Stimulated activated naive B cell treated with anti-CD40 and anti-IgM and Interleukin-4, amounts not matched to agents 10 μg/mL and 1 μg/mL and 100 μg/mL, for 72 hours (primary cell): ENCODE results near the gene ELMO1.

Source experiments
- ATAC-seq, 2 donors: fragments of 150-1000 bp; cut with Tn5 transposase; replicated peaks; 2 replicates each; pipeline ENCODE4 v1.10.0; 2021; ENCODE audit warnings: moderate library complexity in 1 of 2
- DNase-seq: peaks from one replicate; pipeline ENCODE4 v3.0.0; 2021
- H3K27ac Mint-ChIP-seq: one replicate; pipeline ENCODE4 v1.8.0; 2022; ENCODE audit warnings: mild to moderate bottlenecking, mixed read lengths
- H3K27me3 Mint-ChIP-seq, 2 donors: one replicate each; pipeline ENCODE4 v1.8.0; 2022; ENCODE audit warnings: mixed read lengths in 2 of 2
- H3K36me3 Mint-ChIP-seq, 2 donors: one replicate each; pipeline ENCODE4 v1.8.0; 2022; ENCODE audit warnings: mixed read lengths in 2 of 2, mild to moderate bottlenecking in 1 of 2
- H3K4me1 Mint-ChIP-seq, 2 donors: one replicate each; pipeline ENCODE4 v1.8.0; 2022; ENCODE audit warnings: mixed read lengths in 2 of 2, mild to moderate bottlenecking in 1 of 2
- H3K4me3 Mint-ChIP-seq, 2 donors: one replicate each; pipeline ENCODE4 v1.8.0; 2022; ENCODE audit warnings: mild to moderate bottlenecking in 2 of 2, mixed read lengths in 2 of 2, moderate library complexity in 1 of 2
- H3K9me3 Mint-ChIP-seq, 2 donors: one replicate each; pipeline ENCODE4 v1.8.0; 2022; ENCODE audit warnings: mixed read lengths in 2 of 2, mild to moderate bottlenecking in 1 of 2

ELMO1 gene

GRCh38 chr7:36887233-36887632, 561.4 kb downstream of the ELMO1 start:
- DNase-seq = no peak
- H3K4me1 Mint-ChIP-seq = no peaks in the 10 kb centered on the region
- peaks cover 44 to 68% of the 10 kb centered on the region in 2 donors for H3K36me3 Mint-ChIP-seq
- H3K9me3 Mint-ChIP-seq = no peaks in the 10 kb centered on the region
- H3K27me3 Mint-ChIP-seq = no peaks in the 10 kb centered on the region
- no peak for ATAC-seq
- no peak overlapping the region for H3K27ac Mint-ChIP-seq
- H3K4me3 Mint-ChIP-seq = no peak overlapping the region

- H3K4me3 Mint-ChIP-seq = no peak overlapping the region
- no peak overlapping the region for H3K27ac Mint-ChIP-seq
- ATAC-seq (no peak), DNase-seq (no peak)
- no peaks in the 10 kb centered on the region for H3K9me3 Mint-ChIP-seq
- H3K36me3 Mint-ChIP-seq = peaks cover 34 to 67% of the 10 kb centered on the region in 2 donors
- H3K27me3 Mint-ChIP-seq = no peaks in the 10 kb centered on the region
- H3K4me1 Mint-ChIP-seq = no peaks in the 10 kb centered on the region
Measured at GRCh38 chr7:36884910-36885309, 563.8 kb downstream of the ELMO1 start.

GRCh38 chr7:36884351-36884750, 564.3 kb downstream of the ELMO1 start:
- no peak for DNase-seq

GRCh38 chr7:36881233-36881874, 567.3 kb downstream of the ELMO1 start:
- Mint-ChIP-seq H3K4me1 (no peaks in the 10 kb centered on the region), H3K27me3 (no peaks in the 10 kb centered on the region), H3K9me3 (no peaks in the 10 kb centered on the region), H3K36me3 (peaks cover 25 to 75% of the 10 kb centered on the region in 2 donors), H3K27ac (no peak overlapping the region), H3K4me3 (no peak overlapping the region)
- ATAC-seq (no peak), DNase-seq (no peak)

More at GRCh38 chr7:36884351-36884750, 564.3 kb downstream of the ELMO1 start:
- H3K4me3 Mint-ChIP-seq = no peak overlapping the region
- no peak for ATAC-seq
- H3K27ac Mint-ChIP-seq = no peak overlapping the region
- H3K27me3 Mint-ChIP-seq = no peaks in the 10 kb centered on the region
- H3K9me3 Mint-ChIP-seq = no peaks in the 10 kb centered on the region
- H3K36me3 Mint-ChIP-seq = peaks cover 34 to 73% of the 10 kb centered on the region in 2 donors
- H3K4me1 Mint-ChIP-seq = no peaks in the 10 kb centered on the region

GRCh38 chr7:36880108-36880507, 568.6 kb downstream of the ELMO1 start:
- no peak overlapping the region for H3K4me3 Mint-ChIP-seq
- no peak overlapping the region for H3K27ac Mint-ChIP-seq
- H3K27me3 Mint-ChIP-seq = no peaks in the 10 kb centered on the region
- H3K9me3 Mint-ChIP-seq = no peaks in the 10 kb centered on the region
- no peak for DNase-seq
- H3K4me1 Mint-ChIP-seq = no peaks in the 10 kb centered on the region
- no peak for ATAC-seq
- peaks cover 23 to 72% of the 10 kb centered on the region in 2 donors for H3K36me3 Mint-ChIP-seq

GRCh38 chr7:36879021-36879420, 569.6 kb downstream of the ELMO1 start:
- no peaks in the 10 kb centered on the region for H3K9me3 Mint-ChIP-seq
- no peaks in the 10 kb centered on the region for H3K4me1 Mint-ChIP-seq
- H3K4me3 Mint-ChIP-seq = no peak overlapping the region
- H3K27me3 Mint-ChIP-seq = no peaks in the 10 kb centered on the region
- peak overlapping the region; percentile 14 for H3K27ac Mint-ChIP-seq
- H3K36me3 Mint-ChIP-seq = peaks cover 20 to 70% of the 10 kb centered on the region in 2 donors
- ATAC-seq (no peak), DNase-seq (no peak)

- peaks cover 25 to 70% of the 10 kb centered on the region in 2 donors for H3K36me3 Mint-ChIP-seq
- no peak for DNase-seq
- H3K27me3 Mint-ChIP-seq = no peaks in the 10 kb centered on the region
- H3K4me3 Mint-ChIP-seq = no peak overlapping the region
- no peaks in the 10 kb centered on the region for H3K9me3 Mint-ChIP-seq
- no peaks in the 10 kb centered on the region for H3K4me1 Mint-ChIP-seq
- no peak for ATAC-seq
- H3K27ac Mint-ChIP-seq = no peak overlapping the region
Measured at GRCh38 chr7:36878288-36878687, 570.4 kb downstream of the ELMO1 start.

GRCh38 chr7:36875794-36876193, 572.9 kb downstream of the ELMO1 start:
- no peak for DNase-seq
- Mint-ChIP-seq H3K4me3 (no peak overlapping the region), H3K4me1 (no peaks in the 10 kb centered on the region), H3K27ac (no peak overlapping the region), H3K27me3 (no peaks in the 10 kb centered on the region), H3K36me3 (peaks cover 34 to 77% of the 10 kb centered on the region in 2 donors), H3K9me3 (peaks cover 0 to 3% of the 10 kb centered on the region in 2 donors)
- no peak for ATAC-seq

- ATAC-seq (no peak), DNase-seq (no peak)
- Mint-ChIP-seq H3K27ac (no peak overlapping the region), H3K27me3 (no peaks in the 10 kb centered on the region), H3K4me1 (peaks cover 2% of the 10 kb centered on the region in 2 donors), H3K4me3 (no peak overlapping the region), H3K9me3 (peaks cover 0 to 3% of the 10 kb centered on the region in 2 donors), H3K36me3 (peaks cover 48 to 77% of the 10 kb centered on the region in 2 donors)
Measured at GRCh38 chr7:36874041-36874440, 574.6 kb downstream of the ELMO1 start.

GRCh38 chr7:36871863-36872262, 576.8 kb downstream of the ELMO1 start:
- no peaks in the 10 kb centered on the region for H3K27me3 Mint-ChIP-seq
- H3K36me3 Mint-ChIP-seq = peaks cover 58 to 82% of the 10 kb centered on the region in 2 donors
- ATAC-seq (no peak), DNase-seq (no peak)
- peaks cover 5 to 8% of the 10 kb centered on the region in 2 donors for H3K4me1 Mint-ChIP-seq
- H3K9me3 Mint-ChIP-seq = peaks cover 0 to 3% of the 10 kb centered on the region in 2 donors
- no peak overlapping the region for H3K27ac Mint-ChIP-seq
- no peak overlapping the region for H3K4me3 Mint-ChIP-seq

- ATAC-seq (no peak), DNase-seq (no peak)
- Mint-ChIP-seq H3K27me3 (no peaks in the 10 kb centered on the region), H3K4me3 (no peak overlapping the region), H3K27ac (no peak overlapping the region), H3K4me1 (peaks cover 5 to 8% of the 10 kb centered on the region in 2 donors), H3K36me3 (peaks cover 58 to 83% of the 10 kb centered on the region in 2 donors), H3K9me3 (peaks cover 0 to 3% of the 10 kb centered on the region in 2 donors)
Measured at GRCh38 chr7:36871355-36871738, 577.3 kb downstream of the ELMO1 start.

- Mint-ChIP-seq H3K4me3 (no peak overlapping the region), H3K27ac (no peak overlapping the region), H3K4me1 (peaks cover 5 to 8% of the 10 kb centered on the region in 2 donors), H3K27me3 (no peaks in the 10 kb centered on the region), H3K36me3 (peaks cover 58 to 84% of the 10 kb centered on the region in 2 donors), H3K9me3 (peaks cover 0 to 3% of the 10 kb centered on the region in 2 donors)
- DNase-seq = no peak
- no peak for ATAC-seq
Measured at GRCh38 chr7:36870625-36871354, 577.9 kb downstream of the ELMO1 start.

- H3K9me3 Mint-ChIP-seq = peaks cover 0 to 3% of the 10 kb centered on the region in 2 donors
- no peak for ATAC-seq
- H3K27me3 Mint-ChIP-seq = no peaks in the 10 kb centered on the region
- H3K36me3 Mint-ChIP-seq = peaks cover 60 to 85% of the 10 kb centered on the region in 2 donors
- peaks cover 5 to 8% of the 10 kb centered on the region in 2 donors for H3K4me1 Mint-ChIP-seq
- no peak overlapping the region for H3K27ac Mint-ChIP-seq
- no peak overlapping the region for H3K4me3 Mint-ChIP-seq
- no peak for DNase-seq
Measured at GRCh38 chr7:36868727-36869411, 579.8 kb downstream of the ELMO1 start.

- ATAC-seq (no peak), DNase-seq (no peak)
- Mint-ChIP-seq H3K4me3 (no peak overlapping the region), H3K27ac (no peak overlapping the region), H3K9me3 (no peaks in the 10 kb centered on the region), H3K36me3 (peaks cover 63 to 89% of the 10 kb centered on the region in 2 donors), H3K4me1 (peaks cover 4 to 8% of the 10 kb centered on the region in 2 donors), H3K27me3 (no peaks in the 10 kb centered on the region)
Measured at GRCh38 chr7:36865019-36865418, 583.6 kb downstream of the ELMO1 start.
